ENCODE data around the gene RNGTT. TPM values are rescaled to one million over a fixed set of nuclear protein-coding genes. Genes with fewer than 3 reads are reported as not detected.

The RNGTT gene
- total RNA-seq, 1 experiment from 2014 or later, result 15.7 TPM

GRCh38 chr6:88586371-88587149 is 376.9 kb downstream of the RNGTT start:
- POLR2A ChIA-PET (ENCODE audit: unreplicated experiment), result no interaction called here
- ATAC-seq, result peak; percentile 42; the same call in 1 of the 2 replicates
- Histone ChIP-seq H3K4me3 (ENCODE audit: low read length) (no peak overlapping the region), H3K27me3 (ENCODE audit: low read length) (peaks cover 30% of the 10 kb centered on the region), H2AFZ (ENCODE audit: low read length) (no peak overlapping the region), H3K27ac (ENCODE audit: low read length) (no peak overlapping the region), H3K4me2 (ENCODE audit: low read length) (no peak overlapping the region), H3F3A (ENCODE audit: low read length, unreplicated experiment) (no peaks in the 10 kb centered on the region), H3K79me2 (ENCODE audit: low read length) (no peaks in the 10 kb centered on the region), H3K9ac (ENCODE audit: low read length) (no peak overlapping the region), H4K20me1 (ENCODE audit: low read length) (no peaks in the 10 kb centered on the region), H3K9me2 (replicated peaks; ENCODE audit: low read length) (no peaks in the 10 kb centered on the region), H3K4me1 (ENCODE audit: insufficient read depth, low read length) (no peaks in the 10 kb centered on the region), H3K9me3 (ENCODE audit: low read length) (no peaks in the 10 kb centered on the region), H3K36me3 (ENCODE audit: low read depth, low read length) (no peaks in the 10 kb centered on the region)
- DNase-seq, result peak; percentile 1
- CTCF ChIA-PET, result no interaction called here
- no TSS peak for BruUV-seq (replicated peaks)
- TF ChIP-seq EZH2 (IDR thresholded peaks at IDR 0.05; ENCODE audit: low read length, unreplicated experiment) (no peak), CTCF (conservative IDR thresholded peaks at IDR 0.05; ENCODE audit: low read depth, low read length) (no peak), EZH2phosphoT487 (IDR thresholded peaks at IDR 0.05; ENCODE audit: borderline replicate concordance, low read length) (no peak)
- intact Hi-C loops (cut with micrococcal nuclease), result no loop called here

- no peak overlapping the region for H3K27ac ChIP-seq (ENCODE audit: low read length)
- intact Hi-C loops (cut with micrococcal nuclease), result no loop called here
- no peaks in the 10 kb centered on the region for H3K9me2 ChIP-seq (replicated peaks; ENCODE audit: low read length)
- no TSS peak for BruUV-seq (replicated peaks)
- no peaks in the 10 kb centered on the region for H3K36me3 ChIP-seq (ENCODE audit: low read depth, low read length)
- no peaks in the 10 kb centered on the region for H3F3A ChIP-seq (ENCODE audit: low read length, unreplicated experiment)
- CTCF ChIA-PET, result no interaction called here
- no peak overlapping the region for H2AFZ ChIP-seq (ENCODE audit: low read length)
- no peak overlapping the region for H3K9ac ChIP-seq (ENCODE audit: low read length)
- H4K20me1 ChIP-seq (ENCODE audit: low read length), result no peaks in the 10 kb centered on the region
- H3K27me3 ChIP-seq (ENCODE audit: low read length), result peaks cover 37% of the 10 kb centered on the region
- DNase-seq (no peak), ATAC-seq (no peak)
- no peaks in the 10 kb centered on the region for H3K4me1 ChIP-seq (ENCODE audit: insufficient read depth, low read length)
- no peaks in the 10 kb centered on the region for H3K79me2 ChIP-seq (ENCODE audit: low read length)
- no peaks in the 10 kb centered on the region for H3K9me3 ChIP-seq (ENCODE audit: low read length)
- TF ChIP-seq CTCF (conservative IDR thresholded peaks at IDR 0.05; ENCODE audit: low read depth, low read length), result no peak
- no peak for TF ChIP-seq EZH2 (IDR thresholded peaks at IDR 0.05; ENCODE audit: low read length, unreplicated experiment)
- TF ChIP-seq EZH2phosphoT487 (IDR thresholded peaks at IDR 0.05; ENCODE audit: borderline replicate concordance, low read length), result no peak
- no peak overlapping the region for H3K4me2 ChIP-seq (ENCODE audit: low read length)
- POLR2A ChIA-PET (ENCODE audit: unreplicated experiment), result no interaction called here
- H3K4me3 ChIP-seq (ENCODE audit: low read length), result no peak overlapping the region
These were observed 378.1 kb downstream of the RNGTT start for GRCh38 chr6:88585276-88585692.

- Histone ChIP-seq H3F3A (ENCODE audit: low read length, unreplicated experiment) (no peaks in the 10 kb centered on the region), H3K4me1 (ENCODE audit: insufficient read depth, low read length) (no peaks in the 10 kb centered on the region), H4K20me1 (ENCODE audit: low read length) (no peaks in the 10 kb centered on the region), H2AFZ (ENCODE audit: low read length) (no peak overlapping the region), H3K9ac (ENCODE audit: low read length) (no peak overlapping the region), H3K27ac (ENCODE audit: low read length) (no peak overlapping the region), H3K9me3 (ENCODE audit: low read length) (no peaks in the 10 kb centered on the region), H3K4me3 (ENCODE audit: low read length) (no peak overlapping the region), H3K36me3 (ENCODE audit: low read depth, low read length) (no peaks in the 10 kb centered on the region), H3K79me2 (ENCODE audit: low read length) (no peaks in the 10 kb centered on the region), H3K4me2 (ENCODE audit: low read length) (no peak overlapping the region), H3K27me3 (ENCODE audit: low read length) (peaks cover 40% of the 10 kb centered on the region), H3K9me2 (replicated peaks; ENCODE audit: low read length) (no peaks in the 10 kb centered on the region)
- POLR2A ChIA-PET (ENCODE audit: unreplicated experiment), result no interaction called here
- CTCF ChIA-PET, result no interaction called here
- ATAC-seq (no peak), DNase-seq (no peak)
- no peak for TF ChIP-seq CTCF (conservative IDR thresholded peaks at IDR 0.05; ENCODE audit: low read depth, low read length)
- TF ChIP-seq EZH2 (IDR thresholded peaks at IDR 0.05; ENCODE audit: low read length, unreplicated experiment), result no peak
- no peak for TF ChIP-seq EZH2phosphoT487 (IDR thresholded peaks at IDR 0.05; ENCODE audit: borderline replicate concordance, low read length)
- intact Hi-C loops (cut with micrococcal nuclease), result no loop called here
- BruUV-seq (replicated peaks), result no TSS peak
These were observed 378.7 kb downstream of the RNGTT start for GRCh38 chr6:88584581-88585275.

All from PC-3 (cell line).